HEK293 (cell line): ENCODE results near the gene SETD4.

Experiments used
- ATF2 ChIP-seq: fragments of 450-650 bp; formaldehyde crosslinking; IDR thresholded peaks from 2 replicates; pipeline ENCODE4 v1.5.1; 2016; ENCODE audit warnings: missing biosample characterization, missing genetic modification characterization, low read depth
- BCL6B ChIP-seq: fragments of 450-650 bp; formaldehyde crosslinking; IDR thresholded peaks from 2 replicates; pipeline ENCODE4 v1.5.1; 2017; ENCODE audit warnings: missing biosample characterization, missing genetic modification characterization
- HOXA7 ChIP-seq: sonication (generic); formaldehyde crosslinking; IDR thresholded peaks from 2 replicates; pipeline ENCODE4 v1.8.1; 2022; ENCODE audit warnings: missing genetic modification reagents, borderline replicate concordance
- INSM2 ChIP-seq: fragments of 450-650 bp; formaldehyde crosslinking; IDR thresholded peaks from 2 replicates; pipeline ENCODE4 v1.5.1; 2016; ENCODE audit warnings: missing biosample characterization, missing genetic modification characterization
- KLF9 ChIP-seq: fragments of 450-650 bp; formaldehyde crosslinking; IDR thresholded peaks from 2 replicates; pipeline ENCODE4 v1.5.1; 2016; ENCODE audit warnings: missing biosample characterization, missing genetic modification characterization, low read depth
- MEIS1 ChIP-seq: sonication (generic); formaldehyde crosslinking; IDR thresholded peaks from 2 replicates; pipeline ENCODE4 v1.8.1; 2022; ENCODE audit warnings: missing genetic modification reagents, mild to moderate bottlenecking, borderline replicate concordance
- SETDB1 ChIP-seq: IDR thresholded peaks from one replicate; pipeline ENCODE4 v1.6.1; 2017; ENCODE audit warnings: mild to moderate bottlenecking, low read length, moderate library complexity, mixed read lengths; ENCODE audit not compliant: insufficient read length
- SP3 ChIP-seq: fragments of 450-650 bp; formaldehyde crosslinking; IDR thresholded peaks from 2 replicates; pipeline ENCODE4 v1.5.1; 2016; ENCODE audit warnings: missing biosample characterization, missing genetic modification characterization
- TRIM28 ChIP-seq: IDR thresholded peaks from 2 replicates; pipeline ENCODE4 v1.6.1; 2011; ENCODE audit warnings: low read length, control low read depth, borderline replicate concordance
- TSHZ1 ChIP-seq: fragments of 450-650 bp; formaldehyde crosslinking; IDR thresholded peaks from 2 replicates; pipeline ENCODE4 v1.5.1; 2016; ENCODE audit warnings: missing biosample characterization, missing genetic modification characterization, borderline replicate concordance
- ZBTB26 ChIP-seq: fragments of 450-650 bp; formaldehyde crosslinking; optimal IDR thresholded peaks from 2 replicates; pipeline ENCODE3; 2016; ENCODE audit warnings: missing biosample characterization, mild to moderate bottlenecking, missing genetic modification characterization
- ZFHX2 ChIP-seq: fragments of 450-650 bp; formaldehyde crosslinking; conservative IDR thresholded peaks from 2 replicates; pipeline ENCODE4 v1.5.1; 2016; ENCODE audit warnings: missing biosample characterization, missing genetic modification characterization
- ZNF157 ChIP-seq: fragments of 450-650 bp; formaldehyde crosslinking; IDR thresholded peaks from 2 replicates; pipeline ENCODE4 v1.5.1; 2016; ENCODE audit warnings: missing biosample characterization, missing genetic modification characterization
- ZNF18 ChIP-seq: fragments of 450-650 bp; formaldehyde crosslinking; IDR thresholded peaks from 2 replicates; pipeline ENCODE4 v1.5.1; 2016; ENCODE audit warnings: missing biosample characterization, missing genetic modification characterization
- ZNF184 ChIP-seq: fragments of 450-650 bp; IDR thresholded peaks from 2 replicates; pipeline ENCODE4 v1.5.1; 2018; ENCODE audit warnings: missing biosample characterization, mild to moderate bottlenecking, missing genetic modification characterization
- ZNF239 ChIP-seq: fragments of 450-650 bp; formaldehyde crosslinking; IDR thresholded peaks from 2 replicates; pipeline ENCODE4 v1.5.1; 2016; ENCODE audit warnings: missing biosample characterization, missing genetic modification characterization
- ZNF248 ChIP-seq: fragments of 450-650 bp; formaldehyde crosslinking; IDR thresholded peaks from 2 replicates; pipeline ENCODE4 v1.5.1; 2017; ENCODE audit warnings: missing biosample characterization, missing genetic modification characterization
- ZNF311 ChIP-seq: fragments of 450-650 bp; formaldehyde crosslinking; IDR thresholded peaks from 2 replicates; pipeline ENCODE4 v1.5.1; 2017; ENCODE audit warnings: missing biosample characterization, missing genetic modification characterization, borderline replicate concordance
- ZNF391 ChIP-seq: fragments of 450-650 bp; formaldehyde crosslinking; IDR thresholded peaks from 2 replicates; pipeline ENCODE4 v1.5.1; 2016; ENCODE audit warnings: low read depth, missing biosample characterization, missing genetic modification characterization, borderline replicate concordance
- ZNF48 ChIP-seq: fragments of 450-650 bp; formaldehyde crosslinking; IDR thresholded peaks from 2 replicates; pipeline ENCODE4 v1.5.1; 2016; ENCODE audit warnings: missing biosample characterization, missing genetic modification characterization
- ZNF514 ChIP-seq: fragments of 450-650 bp; formaldehyde crosslinking; IDR thresholded peaks from 2 replicates; pipeline ENCODE4 v1.5.1; 2016; ENCODE audit warnings: missing biosample characterization, missing genetic modification characterization
- ZNF558 ChIP-seq: fragments of 450-650 bp; formaldehyde crosslinking; IDR thresholded peaks from 2 replicates; pipeline ENCODE4 v1.5.1; 2016; ENCODE audit warnings: missing biosample characterization, missing genetic modification characterization
- ZNF621 ChIP-seq: fragments of 450-650 bp; formaldehyde crosslinking; IDR thresholded peaks from 2 replicates; pipeline ENCODE4 v1.5.1; 2017; ENCODE audit warnings: missing biosample characterization, missing genetic modification characterization
- ZNF624 ChIP-seq: fragments of 450-650 bp; formaldehyde crosslinking; IDR thresholded peaks from 2 replicates; pipeline ENCODE4 v1.5.1; 2017; ENCODE audit warnings: missing biosample characterization, missing genetic modification characterization
- ZNF654 ChIP-seq: fragments of 450-650 bp; formaldehyde crosslinking; IDR thresholded peaks from 2 replicates; pipeline ENCODE4 v1.5.1; 2016; ENCODE audit warnings: low read depth, missing biosample characterization, missing genetic modification characterization
- ZNF660 ChIP-seq: fragments of 450-650 bp; IDR thresholded peaks from 2 replicates; pipeline ENCODE4 v1.5.1; 2018; ENCODE audit warnings: missing biosample characterization, mild to moderate bottlenecking, missing genetic modification characterization
- ZNF777 ChIP-seq: fragments of 450-650 bp; formaldehyde crosslinking; IDR thresholded peaks from 2 replicates; pipeline ENCODE4 v1.5.1; 2017; ENCODE audit warnings: missing biosample characterization, missing genetic modification characterization, borderline replicate concordance
- ZNF843 ChIP-seq: fragments of 450-650 bp; formaldehyde crosslinking; IDR thresholded peaks from 2 replicates; pipeline ENCODE4 v1.5.1; 2016; ENCODE audit warnings: missing biosample characterization, missing genetic modification characterization
- ZSCAN23 ChIP-seq: fragments of 450-650 bp; formaldehyde crosslinking; IDR thresholded peaks from 2 replicates; pipeline ENCODE4 v1.5.1; 2016; ENCODE audit warnings: missing biosample characterization, missing genetic modification characterization

SETD4 gene

GRCh38 chr21:36069713-36070583, 9.6 kb upstream of the SETD4 start, which contains the start of gene CBR1 (continued):
- TF ChIP-seq ZNF624 (tag by site-specific recombination) (no peak), BCL6B (tag by site-specific recombination) (no peak), ZNF184 (tag by site-specific recombination) (0 out of 2 replicates have a peak, but pooled peaks have one; percentile 58), ZNF18 (peak; percentile 48; the same call in 1 of the 2 replicates), ZNF777 (tag by site-specific recombination) (peak; percentile 98), ZNF48 (no peak), HOXA7 (CRISPR knock-in tag) (0 out of 2 replicates have a peak, but pooled peaks have one; percentile 85), ZNF660 (tag by site-specific recombination) (0 out of 2 replicates have a peak, but pooled peaks have one; percentile 22), ZNF248 (tag by site-specific recombination) (no peak), ZFHX2 (peak; percentile 92), ZNF311 (tag by site-specific recombination) (no peak), ZNF391 (tag by site-specific recombination) (no peak), ZNF239 (tag by site-specific recombination) (peak; percentile 79), ZBTB26 (tag by site-specific recombination) (peak; percentile 100), ZNF558 (tag by site-specific recombination) (no peak), TSHZ1 (no peak; the same call in 1 of the 2 replicates), ZNF157 (tag by site-specific recombination) (no peak), ZNF843 (tag by site-specific recombination) (no peak), ZSCAN23 (tag by site-specific recombination) (peak; percentile 72), TRIM28 (peak; percentile 5; the same call in 1 of the 2 replicates), SETDB1 (no peak), ZNF514 (tag by site-specific recombination) (no peak), ZNF654 (tag by site-specific recombination) (no peak), KLF9 (tag by site-specific recombination) (peak; percentile 77), SP3 (tag by site-specific recombination) (peak; percentile 85), ZNF621 (tag by site-specific recombination) (no peak), INSM2 (tag by site-specific recombination) (peak; percentile 82), MEIS1 (no peak), ATF2 (tag by site-specific recombination) (no peak)
